Activated CD8-positive, alpha-beta T cell treated with anti-CD3 and anti-CD28 coated beads for 36 hours (primary cell): Measurements from ENCODE around the gene CACNA2D3. TPM values are rescaled to one million over a fixed set of nuclear protein-coding genes. Genes with fewer than 3 reads are reported as not detected.

Experiments used
- ATAC-seq: fragments of 200-7000 bp; cut with Tn5 transposase; one replicate; pipeline ENCODE4 v1.10.0; 2021; ENCODE audit warnings: mild to moderate bottlenecking, moderate library complexity
- CTCF ChIA-PET: fragments of 350-600 bp; sonication (Branson Sonifier 250); formaldehyde crosslinking; loops from one replicate; lab custom pipeline; 2021; ENCODE audit warnings: antibody characterized with exemption; lab: Charles Lee
- POLR2A ChIA-PET: fragments of 350-600 bp; sonication (Branson Sonifier 250); formaldehyde crosslinking; loops from one replicate; lab custom pipeline; 2021; ENCODE audit warnings: antibody characterized with exemption; lab: Charles Lee
- DNase-seq: peaks from one replicate; pipeline ENCODE4 v3.0.0-alpha.2; 2020
- H3K27ac Mint-ChIP-seq: one replicate; pipeline ENCODE4 v1.8.0; 2021; ENCODE audit warnings: mild to moderate bottlenecking, mixed read lengths
- H3K27me3 Mint-ChIP-seq: one replicate; pipeline ENCODE4 v1.8.0; 2021; ENCODE audit warnings: mixed read lengths
- H3K36me3 Mint-ChIP-seq: one replicate; pipeline ENCODE4 v1.8.0; 2021; ENCODE audit warnings: low read depth, mixed read lengths
- H3K4me1 Mint-ChIP-seq: one replicate; pipeline ENCODE4 v1.8.0; 2021; ENCODE audit warnings: low read depth, mixed read lengths
- H3K4me3 Mint-ChIP-seq: one replicate; pipeline ENCODE4 v1.8.0; 2021; ENCODE audit warnings: mild to moderate bottlenecking, moderate library complexity, mixed read lengths
- H3K9me3 Mint-ChIP-seq: one replicate; pipeline ENCODE4 v1.8.0; 2021; ENCODE audit warnings: mixed read lengths
- intact Hi-C: fragments of 100-400 bp; cut with micrococcal nuclease; formaldehyde crosslinking; loops from one replicate; pipeline ENCODE4 v1.10.0; 2022
- total RNA-seq, 2 experiments: library from RNA; stranded (reverse); gene quantifications; one replicate each; pipeline ENCODE4 v1.2.3, GENCODE V29; 2021
- TF ChIP-seq, protein P1 (sequence below): fragments of 200-600 bp; IDR thresholded peaks from one replicate; pipeline ENCODE4 v1.8.0; 2022; ENCODE audit warnings: antibody characterized with exemption, mild to moderate bottlenecking

The CACNA2D3 gene
- total RNA-seq, 2 experiments from 2014 or later, result not detected

DNA sequence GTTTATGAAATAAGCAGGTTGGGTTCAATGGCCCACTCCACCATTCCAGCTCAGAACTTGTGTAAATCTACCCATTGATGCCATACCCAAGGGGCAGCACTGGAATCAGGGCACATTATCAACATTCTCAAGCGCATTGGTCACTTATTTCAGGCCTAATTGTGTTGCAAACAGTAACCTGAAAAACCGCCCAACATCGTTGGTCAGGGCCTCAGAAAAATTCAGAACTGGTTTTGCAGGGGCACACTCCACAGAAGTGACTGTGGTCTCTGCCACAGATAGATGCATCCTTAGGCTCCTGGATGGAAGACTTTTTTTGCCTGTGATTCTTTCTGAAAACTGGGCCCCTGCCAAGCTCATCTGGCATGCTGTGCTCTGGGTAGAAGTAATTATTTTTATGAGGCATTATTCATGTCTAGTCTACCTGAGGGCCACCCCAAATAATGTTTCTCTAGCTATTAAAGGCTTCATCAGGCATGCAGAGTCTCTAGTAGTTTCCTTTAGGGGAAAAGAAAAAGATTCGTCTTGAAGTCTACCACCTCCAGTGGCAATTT is 827.2 kb downstream of the CACNA2D3 start:
- DNase-seq (no peak), ATAC-seq (no peak)
- ChIA-PET CTCF (no interaction called here), POLR2A (no interaction called here)
- intact Hi-C loops, result no loop called here
- Mint-ChIP-seq H3K27ac (no peak overlapping the region), H3K4me3 (no peak overlapping the region), H3K4me1 (no peaks in the 10 kb centered on the region), H3K27me3 (no peaks in the 10 kb centered on the region), H3K36me3 (no peaks in the 10 kb centered on the region), H3K9me3 (no peaks in the 10 kb centered on the region)
- TF ChIP-seq, protein P1, sequence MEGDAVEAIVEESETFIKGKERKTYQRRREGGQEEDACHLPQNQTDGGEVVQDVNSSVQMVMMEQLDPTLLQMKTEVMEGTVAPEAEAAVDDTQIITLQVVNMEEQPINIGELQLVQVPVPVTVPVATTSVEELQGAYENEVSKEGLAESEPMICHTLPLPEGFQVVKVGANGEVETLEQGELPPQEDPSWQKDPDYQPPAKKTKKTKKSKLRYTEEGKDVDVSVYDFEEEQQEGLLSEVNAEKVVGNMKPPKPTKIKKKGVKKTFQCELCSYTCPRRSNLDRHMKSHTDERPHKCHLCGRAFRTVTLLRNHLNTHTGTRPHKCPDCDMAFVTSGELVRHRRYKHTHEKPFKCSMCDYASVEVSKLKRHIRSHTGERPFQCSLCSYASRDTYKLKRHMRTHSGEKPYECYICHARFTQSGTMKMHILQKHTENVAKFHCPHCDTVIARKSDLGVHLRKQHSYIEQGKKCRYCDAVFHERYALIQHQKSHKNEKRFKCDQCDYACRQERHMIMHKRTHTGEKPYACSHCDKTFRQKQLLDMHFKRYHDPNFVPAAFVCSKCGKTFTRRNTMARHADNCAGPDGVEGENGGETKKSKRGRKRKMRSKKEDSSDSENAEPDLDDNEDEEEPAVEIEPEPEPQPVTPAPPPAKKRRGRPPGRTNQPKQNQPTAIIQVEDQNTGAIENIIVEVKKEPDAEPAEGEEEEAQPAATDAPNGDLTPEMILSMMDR, result no peak

DNA sequence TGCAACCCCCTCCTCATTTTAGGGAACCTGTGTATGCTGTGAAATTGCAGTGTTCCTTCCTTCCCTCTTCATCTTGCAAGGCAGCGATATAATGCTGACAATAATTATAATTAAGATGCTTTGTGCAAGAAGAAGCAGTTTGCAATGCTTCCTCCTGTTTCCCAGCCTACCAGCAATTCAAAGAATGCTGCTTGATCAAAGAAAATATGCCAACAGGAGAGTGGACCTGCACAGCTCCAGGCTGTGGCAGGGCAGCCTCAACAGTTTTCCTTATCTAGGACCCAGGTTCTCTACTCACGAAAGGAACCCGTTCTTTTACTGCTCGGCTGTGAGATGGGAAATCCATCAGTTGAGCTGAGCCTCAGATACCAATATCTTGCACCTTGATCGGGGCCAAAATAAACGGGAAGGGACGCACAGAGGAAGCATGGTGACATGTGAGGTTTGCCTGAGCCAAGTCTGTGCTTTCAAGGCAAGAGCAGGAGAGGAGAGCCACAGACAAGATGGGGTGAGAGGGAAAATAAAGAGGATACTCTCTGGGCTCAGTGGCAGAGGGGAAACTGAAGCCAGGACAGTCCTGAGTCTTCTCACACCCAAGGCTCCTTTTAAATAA is 828.1 kb downstream of the CACNA2D3 start:
- Mint-ChIP-seq H3K4me3 (no peak overlapping the region), H3K9me3 (no peaks in the 10 kb centered on the region), H3K27me3 (no peaks in the 10 kb centered on the region), H3K36me3 (no peaks in the 10 kb centered on the region), H3K27ac (no peak overlapping the region), H3K4me1 (no peaks in the 10 kb centered on the region)
- POLR2A ChIA-PET, result no interaction called here
- no peak for ATAC-seq
- intact Hi-C loops, result no loop called here
- CTCF ChIA-PET, result no interaction called here
- TF ChIP-seq, protein P1, result no peak
- no peak for DNase-seq

DNA sequence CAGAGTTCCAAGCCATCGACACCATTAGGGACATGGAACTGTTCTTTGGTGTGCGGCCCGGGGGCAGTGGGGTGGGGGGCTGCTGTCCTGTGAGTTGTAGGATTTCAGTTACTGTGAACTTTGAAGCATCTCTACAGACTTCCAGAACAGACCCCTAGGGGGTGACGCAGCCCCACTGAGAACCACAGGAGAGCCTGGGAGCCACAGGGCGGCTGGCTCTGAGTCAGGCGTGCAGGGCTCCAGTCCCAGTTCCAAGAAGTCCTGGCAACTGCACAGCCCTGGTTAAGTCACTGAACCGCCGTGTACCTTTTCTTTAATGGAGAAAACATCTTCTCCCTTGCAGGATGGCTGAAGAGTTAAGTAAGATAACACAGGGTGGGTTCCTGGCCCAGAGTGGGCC is 829.1 kb downstream of the CACNA2D3 start:
- Mint-ChIP-seq H3K27me3 (no peaks in the 10 kb centered on the region), H3K4me3 (no peak overlapping the region), H3K4me1 (no peaks in the 10 kb centered on the region), H3K27ac (no peak overlapping the region), H3K9me3 (no peaks in the 10 kb centered on the region), H3K36me3 (no peaks in the 10 kb centered on the region)
- CTCF ChIA-PET, result no interaction called here
- no peak for ATAC-seq
- intact Hi-C loops, result no loop called here
- POLR2A ChIA-PET, result no interaction called here
- TF ChIP-seq, protein P1, result no peak
- no peak for DNase-seq

DNA sequence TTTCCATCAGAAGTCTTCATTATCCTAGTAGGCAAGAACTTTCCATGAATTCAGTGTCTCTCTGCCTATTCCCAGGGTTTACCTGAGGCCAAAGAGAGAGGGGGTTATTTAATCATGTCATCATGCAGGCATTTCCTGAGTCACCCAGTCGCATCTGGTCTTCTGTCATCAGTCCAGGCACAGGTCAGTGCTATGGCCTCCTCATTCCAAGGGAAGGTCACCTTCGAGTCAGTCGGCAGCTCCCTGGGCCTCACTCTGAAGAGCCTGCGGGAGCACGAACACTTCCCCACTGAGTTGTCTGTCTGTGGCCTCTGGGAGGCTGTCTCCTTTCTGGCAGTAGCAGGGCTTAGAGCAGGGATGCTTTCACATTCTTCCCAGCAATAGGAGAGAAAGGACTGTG is 831.7 kb downstream of the CACNA2D3 start:
- ATAC-seq, result no peak
- intact Hi-C loops, result no loop called here
- CTCF ChIA-PET, result interaction anchor here (1.7 kb wide), 1 partner anchor 12 kb away, joined by 4 read pairs; no protein-coding TSS in a partner anchor

DNA sequence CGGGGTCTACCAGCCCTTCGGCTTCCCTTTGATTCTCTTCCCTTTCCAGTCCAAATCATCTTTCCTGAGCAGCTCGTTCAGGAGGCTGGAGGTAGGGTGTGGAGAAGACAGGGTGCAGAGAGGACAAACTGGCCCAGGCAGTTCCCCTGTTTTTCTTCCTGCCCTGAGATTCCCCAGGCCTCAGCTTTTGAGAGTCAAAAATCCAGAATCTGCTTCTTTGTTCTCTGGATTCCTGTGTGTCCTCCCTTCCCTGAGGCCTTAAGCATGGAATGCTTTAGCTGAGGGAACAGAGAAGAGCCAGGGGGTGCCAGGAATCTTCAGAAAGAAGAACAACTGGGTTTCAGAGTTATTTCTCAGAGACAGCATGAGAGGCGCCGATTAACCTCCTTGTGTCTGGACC is 832.2 kb downstream of the CACNA2D3 start:
- ATAC-seq, result no peak
- POLR2A ChIA-PET, result no interaction called here

More for the DNA sequence above, 831.7 kb downstream of the CACNA2D3 start:
- TF ChIP-seq, protein P1, result no peak
- Mint-ChIP-seq H3K4me3 (no peak overlapping the region), H3K36me3 (no peaks in the 10 kb centered on the region), H3K27ac (no peak overlapping the region), H3K4me1 (no peaks in the 10 kb centered on the region), H3K27me3 (no peaks in the 10 kb centered on the region), H3K9me3 (no peaks in the 10 kb centered on the region)
- POLR2A ChIA-PET, result no interaction called here
- DNase-seq, result no peak

More for the DNA sequence above, 832.2 kb downstream of the CACNA2D3 start:
- TF ChIP-seq, protein P1, result no peak
- Mint-ChIP-seq H3K27ac (no peak overlapping the region), H3K36me3 (no peaks in the 10 kb centered on the region), H3K4me1 (no peaks in the 10 kb centered on the region), H3K4me3 (no peak overlapping the region), H3K9me3 (no peaks in the 10 kb centered on the region), H3K27me3 (no peaks in the 10 kb centered on the region)
- DNase-seq, result no peak
- intact Hi-C loops, result no loop called here
- CTCF ChIA-PET, result interaction anchor here (1.7 kb wide), 1 partner anchor 11 kb away, joined by 4 read pairs; no protein-coding TSS in a partner anchor
